A549 (cell line): ENCODE data around the gene DISP3.

Experiments used
- CTCF ChIP-seq: fragments of >200 bp; sonication (Bioruptor Twin); formaldehyde crosslinking; IDR thresholded peaks from 3 replicates; pipeline ENCODE4 v1.5.1; 2016
- ESRRA ChIP-seq: fragments of 150-350 bp; IDR thresholded peaks from 2 replicates; pipeline ENCODE4 v1.6.1; 2014; ENCODE audit warnings: mild to moderate bottlenecking, low read length, borderline replicate concordance
- MYC ChIP-seq: IDR thresholded peaks from 2 replicates; pipeline ENCODE4 v1.6.1; 2012; ENCODE audit warnings: mild to moderate bottlenecking, inconsistent platforms, low read length, improper control_type of control experiment, borderline replicate concordance
- RAD21 ChIP-seq, 2 experiments: fragments of >200 bp in 1 of 2; sonication (Bioruptor Twin) in 1 of 2; formaldehyde crosslinking in 1 of 2; IDR thresholded peaks in 1 of 2; conservative IDR thresholded peaks in 1 of 2; 2 replicates in 1 of 2; 3 replicates in 1 of 2; pipeline ENCODE4 v1.6.1; 2012 to 2018; ENCODE audit warnings: inconsistent platforms in 1 of 2
- RNF2 ChIP-seq: fragments of 200-600 bp; sonication (generic); IDR thresholded peaks from 2 replicates; pipeline ENCODE4 v1.6.1; 2016; ENCODE audit warnings: low read depth, mild to moderate bottlenecking, antibody characterized with exemption, moderate library complexity, borderline replicate concordance

GRCh38 chr1:11536573-11537379 is 57.8 kb downstream of the DISP3 start:
- TF ChIP-seq CTCF (no peak), MYC (no peak), ESRRA (no peak), RAD21 (conservative IDR thresholded peaks at IDR 0.05 in 1 of 2, IDR thresholded peaks at IDR 0.05 in 1 of 2) (no peak), RNF2 (no peak)
